HepG2 (cell line): ENCODE measurements around the gene C11orf24. TPM values are rescaled to one million over a fixed set of nuclear protein-coding genes. Genes with fewer than 3 reads are reported as not detected.

Experiments
- ATAC-seq: fragments of 200-7000 bp; cut with Tn5 transposase; 3 replicates; pipeline ENCODE4 v1.9.1; 2020; ENCODE audit warnings: mild to moderate bottlenecking, moderate library complexity
- BruUV-seq: library from RNA; stranded (reverse); fragments of 400-500 nt; replicated peaks from 2 replicates; lab custom pipeline; 2021; lab: Mats Ljungman, UMichigan
- CTCF ChIA-PET: fragments of 300-600 bp; formaldehyde crosslinking; extraction: SDS; loops from one replicate; lab custom pipeline; 2021; ENCODE audit warnings: low total read pairs, inconsistent platforms, low intra/inter-chr PET ratio; lab: Yijun Ruan, JAX
- POLR2A ChIA-PET: fragments of 350-600 bp; sonication (Branson Sonifier 250); formaldehyde crosslinking; loops from one replicate; lab custom pipeline; 2020; ENCODE audit warnings: antibody characterized with exemption, inconsistent platforms; lab: Yijun Ruan, JAX
- DNase-seq: peaks from one replicate; pipeline ENCODE4 v3.0.0-alpha.2; 2015; ENCODE audit warnings: low spot score
- FAIRE-seq: peaks from 3 replicates; lab custom pipeline; 2011; peaks lifted over from hg19 to GRCh38; lab: Jason Lieb, UNC
- H2AFZ ChIP-seq: one replicate; pipeline ENCODE4 v1.6.1; 2011; ENCODE audit warnings: low read length, inconsistent platforms
- H3K27ac ChIP-seq: fragments of 300-600 bp; 3 replicates; pipeline ENCODE4 v1.8.0; 2011; ENCODE audit warnings: mixed run types, mild to moderate bottlenecking, mixed read lengths, low read length, inconsistent platforms; ENCODE audit not compliant: insufficient read depth; ENCODE audit errors: extremely low read length
- H3K27me3 ChIP-seq, 2 experiments: fragments of 200-600 bp in 1 of 2; 2 replicates in 1 of 2; 3 replicates in 1 of 2; pipeline versions ENCODE4 v1.6.0 to v1.8.0; 2011; ENCODE audit warnings: low read length in 2 of 2, mild to moderate bottlenecking in 2 of 2, moderate library complexity in 2 of 2, inconsistent platforms in 1 of 2; ENCODE audit not compliant: insufficient read depth in 2 of 2, control insufficient read depth in 1 of 2
- H3K36me3 ChIP-seq, 2 experiments: fragments of 200-600 bp in 1 of 2; replicated peaks in 1 of 2; 2 replicates in 1 of 2; 3 replicates in 1 of 2; pipeline versions ENCODE4 v1.5.1 to v1.8.0; 2011; ENCODE audit warnings: low read length in 2 of 2, inconsistent platforms in 1 of 2; ENCODE audit not compliant: insufficient read depth in 2 of 2, control insufficient read depth in 1 of 2
- H3K4me1 ChIP-seq: 2 replicates; pipeline ENCODE4 v1.5.1; 2012; ENCODE audit warnings: low read length, inconsistent platforms; ENCODE audit not compliant: insufficient read depth
- H3K4me2 ChIP-seq: 2 replicates; pipeline ENCODE4 v1.6.0; 2011; ENCODE audit warnings: low read depth, low read length, inconsistent platforms
- H3K4me3 ChIP-seq, 3 experiments: fragments of 200-600 bp in 1 of 3; sonication (generic), shearing (Covaris generic) in 1 of 3; replicated peaks in 1 of 3; 2 replicates each; pipeline ENCODE4 v1.5.1; 2011 to 2016; ENCODE audit warnings: low read length in 3 of 3, inconsistent platforms in 2 of 3, low read depth in 2 of 3, mild to moderate bottlenecking in 2 of 3, control low read depth in 1 of 3, mixed read lengths in 1 of 3; ENCODE audit not compliant: insufficient read depth in 1 of 3
- H3K79me2 ChIP-seq: one replicate; pipeline ENCODE4 v1.6.1; 2011; ENCODE audit warnings: low read length, inconsistent platforms; ENCODE audit not compliant: insufficient read depth
- H3K9ac ChIP-seq: 2 replicates; pipeline ENCODE4 v1.6.0; 2011; ENCODE audit warnings: mild to moderate bottlenecking, low read depth, low read length, inconsistent platforms; ENCODE audit not compliant: insufficient read depth
- H3K9me3 ChIP-seq: 2 replicates; pipeline ENCODE4 v1.5.1; 2012; ENCODE audit warnings: mild to moderate bottlenecking, low read length
- H4K20me1 ChIP-seq: 2 replicates; pipeline ENCODE4 v1.6.0; 2011; ENCODE audit warnings: inconsistent platforms, mild to moderate bottlenecking, low read length, moderate library complexity; ENCODE audit not compliant: insufficient read depth
- HOXA3 ChIP-seq: sonication (generic); formaldehyde crosslinking; IDR thresholded peaks from 2 replicates; pipeline ENCODE4 v1.5.0; 2020; ENCODE audit warnings: missing genetic modification reagents
- KAT7 ChIP-seq: IDR thresholded peaks from 2 replicates; pipeline ENCODE4 v1.6.1; 2018; ENCODE audit warnings: borderline replicate concordance, missing compliant biosample characterization
- WGBS: methylation state at CpG from one replicate; pipeline ENCODE4 v1.1.6; 2017; ENCODE audit warnings: low lambda C conversion rate; 5-methylcytosine and 5-hydroxymethylcytosine counted together
- in situ Hi-C: cut with HindIII; loops from 2 replicates; pipeline ENCODE4 v1.10.0; 2017; ENCODE audit warnings: low pct_unique_long_range_greater_than_20kb; ENCODE audit not compliant: extremely low pct_ligation_motif_present
- intact Hi-C: fragments of 100-400 bp; cut with micrococcal nuclease; formaldehyde crosslinking; loops from one replicate; pipeline ENCODE4 v1.10.0; 2022; ENCODE audit not compliant: unreplicated experiment
- polyA plus RNA-seq, 8 experiments: library from polyadenylated mRNA; depleted of rRNA in 3 of 8; stranded (reverse) in 7 of 8; unstranded in 1 of 8; fragments of >200 nt; fragmentation: Illumina TruSeq in 4 of 8; extraction: Trizol in 4 of 8; gene quantifications; 2 replicates each; pipeline versions ENCODE4 v1.2.1 to v1.2.3, GENCODE V29; 2011 to 2016; ENCODE audit warnings: low read depth in 4 of 8, missing spikeins in 1 of 8, mixed read lengths in 1 of 8; ENCODE audit not compliant: insufficient read depth in 1 of 8
- total RNA-seq, 5 experiments: library from RNA; depleted of rRNA; stranded (reverse); fragments of >200 nt; fragmentation: Illumina TruSeq; extraction: Trizol; gene quantifications; 2 replicates each; pipeline ENCODE4 v1.2.3, GENCODE V29; 2016; ENCODE audit warnings: low read depth in 1 of 5

C11orf24 gene
- total and polyA plus RNA-seq, 2 of the 13 experiments (the other 11 are each of a cell fraction or from before 2014, with no cell fraction given) = 52.9 to 55.5 TPM

DNA sequence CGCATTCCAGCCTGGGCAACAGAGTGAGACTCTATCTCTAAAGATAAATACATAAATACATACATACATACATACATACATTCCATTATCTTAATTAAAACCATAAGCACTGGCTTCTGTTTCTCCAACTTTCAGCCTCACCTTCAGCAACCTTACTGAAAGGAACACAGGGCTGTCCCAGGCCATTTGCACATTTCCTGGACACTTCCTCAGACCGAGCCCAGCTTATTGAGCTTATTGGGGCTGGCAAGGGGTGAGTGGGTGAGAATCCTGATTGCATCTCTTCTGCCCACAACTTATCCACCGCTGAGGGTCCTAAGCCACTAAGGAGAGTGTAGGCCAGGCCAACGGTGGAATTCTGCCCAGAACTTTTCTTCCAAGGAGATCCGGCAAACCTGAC, 24.2 kb upstream of the C11orf24 start:
- Histone ChIP-seq H3K36me3 (no peaks in the 10 kb centered on the region), H3K4me3 (no peak overlapping the region), H3K9ac (no peak overlapping the region), H4K20me1 (no peaks in the 10 kb centered on the region), H3K4me1 (peaks cover 43% of the 10 kb centered on the region), H3K9me3 (no peaks in the 10 kb centered on the region), H3K79me2 (peaks cover 22% of the 10 kb centered on the region), H3K27me3 (no peaks in the 10 kb centered on the region; a peak in 1 of 5 replicates), H2AFZ (no peak overlapping the region), H3K27ac (peak overlapping the region; percentile 100), H3K4me2 (no peak overlapping the region)
- WGBS = 81% methylated on average over 4 of the region's 5 CpGs
- TF ChIP-seq HOXA3 (CRISPR knock-in tag) = no peak
- FAIRE-seq (no peak), DNase-seq (no peak), ATAC-seq (no peak)
- ChIA-PET POLR2A (interaction anchor here (1.2 to 8.1 kb wide), 4 partner anchors 19 to 80 kb away, joined by 7 to 220 read pairs (median 100); partner anchors contain the start of genes C11orf24 and KMT5B), CTCF (interaction anchor here (3.0 kb wide), 1 partner anchor 39 kb away, joined by 43 read pairs; no protein-coding TSS in a partner anchor)
- BruUV-seq = no TSS peak
- intact Hi-C loops (no loop called here), in situ Hi-C loops (loop anchor here (5.0 kb wide), 2 partner anchors 39 to 84 kb away; partner anchors contain the start of gene KMT5B)

GRCh38 chr11:68295271-68295670, 23.5 kb upstream of the C11orf24 start:
- H3K9me3 ChIP-seq = no peaks in the 10 kb centered on the region
- no peak overlapping the region for H3K4me3 ChIP-seq
- DNase-seq (no peak), ATAC-seq (no peak), FAIRE-seq (no peak)
- intact Hi-C loops = no loop called here
- CTCF ChIA-PET = no interaction called here
- no peak overlapping the region for H3K27ac ChIP-seq
- POLR2A ChIA-PET = interaction anchor here (4.7 to 8.1 kb wide), 3 partner anchors 23 to 79 kb away, joined by 73 to 220 read pairs (median 127); partner anchors contain the start of genes C11orf24 and KMT5B
- no peak overlapping the region for H3K9ac ChIP-seq
- H3K4me2 ChIP-seq = no peak overlapping the region
- H3K79me2 ChIP-seq = peaks cover 16% of the 10 kb centered on the region
- 94% methylated on average over 1 of the region's 1 CpG for WGBS
- H2AFZ ChIP-seq = no peak overlapping the region
- in situ Hi-C loops = loop anchor here (5.0 kb wide), 2 partner anchors 38 to 83 kb away; partner anchors contain the start of gene KMT5B
- no TSS peak for BruUV-seq
- no peak for TF ChIP-seq KAT7 (CRISPR knock-in tag)
- H3K36me3 ChIP-seq = no peaks in the 10 kb centered on the region
- H3K27me3 ChIP-seq = no peaks in the 10 kb centered on the region; a peak in 1 of 5 replicates
- no peaks in the 10 kb centered on the region for H4K20me1 ChIP-seq
- H3K4me1 ChIP-seq = peaks cover 36% of the 10 kb centered on the region
